Measurements from ENCODE around the gene KCND3.

The KCND3 gene

DNA sequence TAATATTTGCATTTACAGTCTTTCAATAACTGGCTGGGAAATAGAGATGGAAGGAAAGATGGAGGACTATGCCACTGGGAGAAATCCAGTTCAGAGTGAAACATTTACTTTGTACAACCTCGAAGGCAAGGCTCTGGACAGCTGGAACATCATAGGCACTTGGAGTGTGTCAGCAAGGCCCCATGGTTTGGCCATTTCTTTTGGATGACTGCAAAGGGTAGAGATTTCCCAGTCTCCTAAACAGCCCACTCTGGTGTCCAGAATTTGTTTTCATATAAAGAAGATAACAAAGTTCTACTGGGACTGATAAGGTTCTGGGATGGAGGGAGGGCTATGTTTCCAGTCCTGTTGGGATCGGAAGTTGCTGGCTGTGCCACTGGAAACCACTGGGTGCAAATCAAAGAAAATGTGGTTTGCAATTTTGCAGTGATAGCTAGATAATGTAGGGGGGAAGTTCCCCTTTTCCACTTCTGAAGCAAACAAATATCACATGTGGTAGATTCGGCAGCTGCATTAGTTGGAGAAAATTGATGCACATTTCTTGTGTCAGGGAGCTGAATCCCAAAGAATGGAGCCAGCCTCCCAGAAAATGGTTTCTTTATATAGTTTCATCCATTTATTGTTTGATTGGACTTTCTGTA lies 16.2 kb downstream of the KCND3 start:
- peaks cover 0 to 6% (median 0%) of the 10 kb centered on the region in 3 donors for H3K36me3 ChIP-seq
- DNase-seq: no peak
- no peak overlapping the region for H3K27ac ChIP-seq
- peaks cover 0 to 9% (median 1%) of the 10 kb centered on the region in 4 donors for H3K4me1 ChIP-seq
- intact Hi-C loops (cut with DNase I; ENCODE audit: low total_unique reads): no loop called here
- H3K9me3 ChIP-seq: no peaks in the 10 kb centered on the region
- H3K4me3 ChIP-seq: no peak overlapping the region
- TF ChIP-seq, protein P1, sequence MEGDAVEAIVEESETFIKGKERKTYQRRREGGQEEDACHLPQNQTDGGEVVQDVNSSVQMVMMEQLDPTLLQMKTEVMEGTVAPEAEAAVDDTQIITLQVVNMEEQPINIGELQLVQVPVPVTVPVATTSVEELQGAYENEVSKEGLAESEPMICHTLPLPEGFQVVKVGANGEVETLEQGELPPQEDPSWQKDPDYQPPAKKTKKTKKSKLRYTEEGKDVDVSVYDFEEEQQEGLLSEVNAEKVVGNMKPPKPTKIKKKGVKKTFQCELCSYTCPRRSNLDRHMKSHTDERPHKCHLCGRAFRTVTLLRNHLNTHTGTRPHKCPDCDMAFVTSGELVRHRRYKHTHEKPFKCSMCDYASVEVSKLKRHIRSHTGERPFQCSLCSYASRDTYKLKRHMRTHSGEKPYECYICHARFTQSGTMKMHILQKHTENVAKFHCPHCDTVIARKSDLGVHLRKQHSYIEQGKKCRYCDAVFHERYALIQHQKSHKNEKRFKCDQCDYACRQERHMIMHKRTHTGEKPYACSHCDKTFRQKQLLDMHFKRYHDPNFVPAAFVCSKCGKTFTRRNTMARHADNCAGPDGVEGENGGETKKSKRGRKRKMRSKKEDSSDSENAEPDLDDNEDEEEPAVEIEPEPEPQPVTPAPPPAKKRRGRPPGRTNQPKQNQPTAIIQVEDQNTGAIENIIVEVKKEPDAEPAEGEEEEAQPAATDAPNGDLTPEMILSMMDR (IDR thresholded peaks at IDR 0.05): no peak
- H3K27me3 ChIP-seq: no peaks in the 10 kb centered on the region

- peaks cover 0 to 21% (median 4%) of the 10 kb centered on the region in 4 donors for H3K4me1 ChIP-seq
- intact Hi-C loops (cut with DNase I; ENCODE audit: low total_unique reads): no loop called here
- DNase-seq: no peak
- no peak overlapping the region for H3K27ac ChIP-seq
- TF ChIP-seq, protein P1 (IDR thresholded peaks at IDR 0.05): no peak
- no peaks in the 10 kb centered on the region for H3K27me3 ChIP-seq
- H3K36me3 ChIP-seq: peaks cover 0 to 6% (median 0%) of the 10 kb centered on the region in 3 donors
- H3K9me3 ChIP-seq: no peaks in the 10 kb centered on the region
- H3K4me3 ChIP-seq: no peak overlapping the region
Observed at GRCh38 chr1:111971396-111971795, 18.1 kb downstream of the KCND3 start.

GRCh38 chr1:111968511-111968910 lies 21.0 kb downstream of the KCND3 start:
- DNase-seq: no peak
- intact Hi-C loops (cut with DNase I; ENCODE audit: low total_unique reads): no loop called here
- H3K27ac ChIP-seq: no peak overlapping the region

DNA sequence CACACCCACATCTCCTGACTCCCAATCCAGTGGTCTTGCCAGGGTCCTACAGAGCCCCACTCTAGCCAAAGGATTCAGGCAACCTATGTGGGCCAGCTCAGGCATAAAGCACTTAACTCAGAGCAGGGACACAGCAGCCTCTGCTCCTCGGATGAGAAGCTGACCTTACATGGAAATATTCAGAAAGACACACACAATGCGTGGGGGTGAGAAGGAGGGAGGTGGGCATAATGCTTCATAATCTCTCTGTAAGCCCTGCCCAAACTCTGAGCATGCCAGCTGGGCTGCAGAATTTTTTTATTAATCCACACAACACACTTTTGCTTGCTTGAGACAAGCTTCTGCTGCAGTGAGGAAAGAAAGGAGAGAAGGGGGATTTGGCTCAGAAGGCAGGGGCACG lies 21.6 kb downstream of the KCND3 start:
- no peaks in the 10 kb centered on the region for H3K27me3 ChIP-seq
- H3K4me3 ChIP-seq: no peak overlapping the region
- no peaks in the 10 kb centered on the region for H3K9me3 ChIP-seq
- DNase-seq: no peak
- TF ChIP-seq, protein P1 (IDR thresholded peaks at IDR 0.05): no peak
- no peaks in the 10 kb centered on the region for H3K36me3 ChIP-seq
- no peak overlapping the region for H3K27ac ChIP-seq
- peaks cover 0 to 28% (median 5%) of the 10 kb centered on the region in 4 donors for H3K4me1 ChIP-seq
- intact Hi-C loops (cut with DNase I; ENCODE audit: low total_unique reads): no loop called here

More at GRCh38 chr1:111968511-111968910, 21.0 kb downstream of the KCND3 start:
- no peaks in the 10 kb centered on the region for H3K27me3 ChIP-seq
- H3K4me1 ChIP-seq: peaks cover 0 to 28% (median 5%) of the 10 kb centered on the region in 4 donors
- H3K4me3 ChIP-seq: no peak overlapping the region
- H3K9me3 ChIP-seq: no peaks in the 10 kb centered on the region
- TF ChIP-seq, protein P1 (IDR thresholded peaks at IDR 0.05): no peak
- no peaks in the 10 kb centered on the region for H3K36me3 ChIP-seq

DNA sequence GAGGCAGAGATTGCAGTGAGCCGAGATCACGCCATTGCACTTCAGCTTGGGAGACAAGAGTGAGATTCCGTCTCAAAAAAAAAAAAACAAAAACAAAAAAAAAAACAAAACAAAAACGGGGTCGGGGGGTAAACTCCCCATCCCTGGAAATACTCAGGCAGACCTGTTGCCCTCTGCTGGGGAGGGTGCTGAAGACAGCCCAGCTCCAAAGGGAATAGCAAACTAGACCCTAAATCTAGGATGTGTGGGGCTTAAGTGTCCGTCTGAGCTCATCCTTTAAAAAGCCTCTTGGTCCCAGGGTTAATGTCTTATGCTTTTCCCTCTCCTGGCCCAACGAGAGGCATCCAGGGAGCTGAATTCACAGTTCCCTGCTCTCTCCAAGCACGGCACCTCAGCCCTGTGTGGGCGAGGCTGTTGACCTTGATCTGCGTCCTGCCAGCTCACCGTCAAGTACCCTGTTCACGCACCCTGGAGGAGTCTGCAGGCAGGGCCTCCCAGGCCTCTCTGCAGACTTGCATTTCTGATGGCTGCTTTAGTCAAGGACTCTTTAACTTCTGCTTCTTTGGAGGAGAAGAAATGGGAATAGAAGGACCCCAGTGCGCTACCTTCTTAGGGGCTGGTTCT lies 22.3 kb downstream of the KCND3 start:
- intact Hi-C loops (cut with DNase I; ENCODE audit: low total_unique reads): no loop called here
- Histone ChIP-seq H3K36me3 (no peaks in the 10 kb centered on the region), H3K9me3 (no peaks in the 10 kb centered on the region), H3K4me1 (peaks cover 0 to 28% (median 5%) of the 10 kb centered on the region in 4 donors), H3K4me3 (no peak overlapping the region), H3K27ac (no peak overlapping the region), H3K27me3 (no peaks in the 10 kb centered on the region)
- TF ChIP-seq, protein P1 (IDR thresholded peaks at IDR 0.05): no peak
- DNase-seq: no peak
